ENCODE data around the gene PEA15. TPM values are rescaled to one million over a fixed set of nuclear protein-coding genes. Genes with fewer than 3 reads are reported as not detected.

Gene PEA15
- total RNA-seq, 1 donor from 2014 or later: 486 TPM

DNA sequence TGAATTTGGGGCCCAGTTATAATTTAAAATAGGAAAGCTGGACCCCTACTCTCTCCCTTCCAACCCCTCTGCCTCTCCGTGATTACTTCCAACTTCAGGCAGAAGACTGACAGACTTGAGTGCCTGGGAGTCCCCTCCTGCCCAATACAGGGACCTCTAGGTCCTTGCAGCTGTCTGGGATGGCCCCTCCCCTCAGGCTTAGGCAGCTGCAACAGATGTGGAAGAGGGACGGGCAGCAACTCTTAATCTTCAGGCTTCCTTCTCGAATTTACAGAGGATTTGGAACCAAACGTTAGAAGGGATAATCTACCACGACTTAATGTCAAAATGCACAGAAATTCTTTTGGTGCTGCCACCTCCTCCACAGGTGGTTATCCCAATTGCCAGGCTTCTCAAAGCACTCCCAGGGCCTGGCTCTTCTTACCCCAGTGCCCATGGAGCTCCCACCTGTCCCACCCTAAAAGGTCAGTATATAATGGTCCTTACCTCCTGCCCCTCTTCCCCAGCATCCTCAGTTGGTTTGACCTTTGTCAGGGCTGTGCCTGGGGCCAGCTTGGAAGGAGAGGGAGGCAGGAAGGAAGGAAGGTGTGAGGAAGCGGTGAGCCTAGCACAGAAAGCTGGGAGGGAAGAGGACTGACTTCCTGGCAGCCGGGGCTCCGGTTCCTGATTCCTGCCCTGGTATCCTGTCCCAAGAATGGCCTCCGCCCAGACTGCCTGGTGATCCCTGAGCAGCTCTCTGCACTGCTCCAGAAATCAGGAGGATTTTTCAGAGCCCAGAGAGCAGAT, 2.8 kb downstream of the PEA15 start:
- no peak for DNase-seq (ENCODE audit: low spot score)

DNA sequence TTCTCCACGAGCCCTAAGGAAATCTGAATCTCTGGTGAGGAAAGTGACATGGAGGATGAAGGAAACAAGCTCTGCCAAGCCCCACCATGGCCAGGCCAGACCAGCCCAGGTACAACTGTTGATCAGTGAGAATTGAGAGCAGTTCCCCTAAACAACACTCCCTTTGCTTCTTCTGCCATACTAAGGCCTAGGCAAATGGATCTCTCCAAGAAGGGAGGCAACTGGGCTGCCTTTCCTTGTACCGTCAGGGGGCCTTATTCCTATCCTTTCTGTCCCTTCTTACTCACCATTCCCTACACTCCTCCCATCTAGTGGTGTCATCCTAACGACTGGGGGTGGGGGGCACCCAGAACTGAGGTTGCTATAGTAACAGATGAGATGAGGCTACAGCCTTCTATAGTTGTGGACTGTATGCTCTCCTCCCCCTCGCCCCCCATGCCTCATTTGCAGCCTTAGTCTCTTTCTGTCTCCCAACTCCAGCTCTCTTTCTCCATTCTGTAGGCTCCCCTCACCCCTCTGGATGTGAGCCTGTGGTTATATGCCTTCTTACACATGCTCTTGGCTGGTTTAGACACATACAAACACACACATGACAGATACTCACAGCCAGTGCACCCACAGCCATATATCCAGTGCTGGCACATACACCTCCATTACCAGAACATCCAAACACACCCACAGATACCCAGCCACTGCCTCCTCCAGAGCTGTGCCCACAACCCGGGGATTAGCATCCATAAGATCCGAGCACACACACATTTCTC, 3.6 kb downstream of the PEA15 start:
- DNase-seq (ENCODE audit: low spot score): no peak

DNA sequence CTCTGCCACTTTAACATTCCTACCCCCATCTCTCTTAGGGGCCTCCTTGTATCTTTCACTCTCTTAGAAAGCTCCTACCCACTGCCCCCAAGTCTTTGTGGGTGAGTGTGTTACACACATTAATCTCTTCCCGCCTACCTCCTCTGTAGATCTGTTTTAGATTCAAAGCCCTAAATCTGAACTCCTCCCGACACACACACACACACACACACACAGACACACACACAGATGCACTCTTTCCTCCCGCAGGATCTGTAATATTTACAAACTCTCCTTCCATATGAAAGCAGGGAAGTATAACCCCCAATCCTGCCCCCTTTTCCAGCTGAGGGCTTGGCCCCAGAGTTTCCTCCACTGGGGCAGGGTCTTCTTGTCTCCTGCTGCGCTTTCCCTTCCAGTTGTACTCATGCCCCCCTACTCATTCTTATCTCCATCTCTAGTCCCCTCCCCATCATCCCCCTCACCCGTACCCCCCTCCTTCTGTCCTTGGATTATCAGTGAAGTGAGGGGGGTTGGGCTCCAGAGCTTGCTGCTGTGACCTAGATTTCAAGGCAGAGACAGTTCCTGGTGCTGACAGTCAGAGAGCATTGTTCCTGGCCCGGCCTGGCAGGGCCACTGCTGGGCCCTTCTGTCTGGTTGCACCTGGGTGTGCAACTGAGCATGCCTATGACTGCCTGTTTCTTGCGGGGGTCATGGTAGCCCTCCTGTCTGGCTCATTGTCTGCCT, 4.3 kb downstream of the PEA15 start:
- no peak for DNase-seq (ENCODE audit: low spot score)

DNA sequence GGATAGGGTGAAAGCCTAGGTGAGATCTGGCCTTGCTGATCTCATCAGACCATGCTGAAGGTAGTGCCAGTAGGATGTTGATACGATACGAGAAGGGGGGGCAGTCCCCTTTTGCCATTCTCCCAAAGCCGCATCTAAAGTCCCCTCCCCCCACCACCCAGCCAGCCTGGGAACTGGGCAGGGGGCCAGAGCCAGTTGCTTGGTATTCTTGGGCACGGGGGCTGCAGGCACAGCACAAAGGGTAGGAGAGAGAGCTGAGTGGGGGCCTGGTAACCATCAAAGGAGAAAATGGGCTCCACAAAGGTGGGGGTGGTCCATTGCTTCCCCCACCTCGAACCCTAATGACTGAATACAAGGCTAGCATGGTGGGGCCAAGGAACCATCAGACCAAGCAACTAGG, 5.4 kb downstream of the PEA15 start:
- no peak for DNase-seq (ENCODE audit: low spot score)

DNA sequence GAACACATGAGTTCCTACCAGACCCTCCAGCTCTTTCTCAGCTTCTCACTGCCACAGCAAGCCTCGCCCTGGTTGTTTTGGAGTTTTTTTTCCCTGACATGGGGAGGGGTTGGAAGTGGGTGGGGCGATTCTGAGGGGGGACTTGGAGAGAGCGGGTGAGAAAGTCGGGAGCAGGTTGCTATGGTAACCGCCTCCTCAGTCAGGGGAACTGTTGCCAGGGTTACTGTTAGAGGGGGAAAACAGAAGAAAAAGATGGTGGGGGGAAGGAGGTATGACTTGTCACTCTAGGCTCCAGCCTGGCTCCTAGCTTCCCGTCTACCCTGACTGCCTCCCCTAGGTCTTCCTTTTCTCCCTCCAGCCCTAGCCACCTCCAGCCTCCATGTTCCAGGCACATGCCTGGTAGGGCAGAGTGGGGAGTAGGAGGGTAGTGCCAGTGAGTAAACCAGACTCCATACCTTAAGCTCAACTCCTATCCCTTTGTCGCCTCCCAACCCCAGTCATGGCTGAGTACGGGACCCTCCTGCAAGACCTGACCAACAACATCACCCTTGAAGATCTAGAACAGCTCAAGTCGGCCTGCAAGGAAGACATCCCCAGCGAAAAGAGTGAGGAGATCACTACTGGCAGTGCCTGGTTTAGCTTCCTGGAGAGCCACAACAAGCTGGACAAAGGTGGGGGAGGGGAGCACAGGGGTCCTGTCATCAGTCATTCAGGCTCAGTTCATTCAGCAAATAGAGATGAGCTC, 6.0 kb downstream of the PEA15 start:
- no peak for DNase-seq (ENCODE audit: low spot score)

DNA sequence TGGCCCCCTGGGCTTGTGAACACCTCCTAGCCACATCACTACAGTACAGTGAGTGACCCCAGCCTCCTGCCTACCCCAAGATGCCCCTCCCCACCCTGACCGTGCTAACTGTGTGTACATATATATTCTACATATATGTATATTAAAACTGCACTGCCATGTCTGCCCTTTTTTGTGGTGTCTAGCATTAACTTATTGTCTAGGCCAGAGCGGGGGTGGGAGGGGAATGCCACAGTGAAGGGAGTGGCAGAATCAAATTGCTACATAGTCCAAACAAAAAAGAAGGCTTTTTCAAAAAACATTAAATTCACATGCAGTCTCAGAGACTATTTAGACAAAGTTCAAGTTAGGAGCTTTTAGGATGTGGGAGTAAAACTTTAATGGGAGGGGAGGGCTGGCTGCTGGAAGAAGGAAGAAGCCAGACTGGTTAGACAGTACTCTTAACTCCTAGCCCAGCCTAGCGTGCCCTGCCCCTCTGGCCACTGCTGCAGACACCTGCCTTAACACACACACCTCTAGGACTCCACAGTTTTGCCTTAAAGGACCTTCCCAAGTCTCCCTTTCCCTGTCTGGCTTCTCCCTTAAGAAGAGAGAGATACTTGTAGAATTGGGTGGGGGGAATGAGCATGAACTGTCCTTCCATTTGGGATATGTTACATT, 9.4 kb downstream of the PEA15 start:
- DNase-seq (ENCODE audit: low spot score): no peak

DNA sequence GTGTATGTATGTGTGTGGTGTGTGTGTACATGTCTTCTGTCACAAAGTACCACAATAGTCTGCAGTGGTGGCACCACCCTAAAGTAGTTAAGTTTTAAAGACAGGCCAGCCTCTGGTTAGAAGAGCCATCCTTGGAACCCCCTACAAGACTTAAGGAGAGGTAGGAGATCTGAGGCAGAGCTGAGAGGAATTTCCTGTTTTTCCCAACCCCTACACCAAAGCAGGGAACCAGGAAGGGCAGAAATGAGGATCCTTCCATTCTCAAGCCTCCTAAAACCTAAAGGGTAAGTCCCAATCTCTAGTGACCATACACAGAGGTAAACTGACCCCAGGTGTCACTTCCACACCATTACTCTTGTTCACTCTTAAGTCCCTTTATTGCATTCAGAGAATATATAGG, 11.1 kb downstream of the PEA15 start:
- DNase-seq (ENCODE audit: low spot score): no peak

DNA sequence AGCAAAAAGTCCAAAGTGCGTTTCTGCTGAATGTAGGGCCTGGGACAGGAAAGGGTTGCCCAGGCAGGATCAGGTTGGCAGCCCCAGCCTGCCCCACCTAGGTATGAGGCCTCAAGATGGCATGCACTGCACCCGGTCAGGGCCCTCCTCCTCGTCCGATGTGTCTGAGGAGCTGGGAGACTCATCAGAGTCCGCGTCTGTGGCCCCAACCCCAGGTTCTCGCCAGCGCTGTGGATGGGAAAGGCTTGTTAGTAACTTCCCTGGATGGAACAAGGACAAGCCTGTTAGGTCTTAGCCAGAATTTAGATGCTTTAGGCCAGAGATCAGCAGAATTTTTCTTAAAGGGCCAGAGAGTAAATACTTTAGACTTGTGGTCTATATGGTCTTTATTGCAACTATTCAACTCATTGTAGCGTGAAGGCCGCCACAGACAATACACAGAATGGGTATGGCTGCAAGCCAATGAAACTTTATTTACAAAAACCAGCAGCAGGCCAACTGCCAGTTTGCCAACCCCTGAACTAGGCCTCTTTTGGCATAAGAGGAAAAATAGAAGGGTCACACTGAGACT, 12.4 kb downstream of the PEA15 start:
- no peak for DNase-seq (ENCODE audit: low spot score)

DNA sequence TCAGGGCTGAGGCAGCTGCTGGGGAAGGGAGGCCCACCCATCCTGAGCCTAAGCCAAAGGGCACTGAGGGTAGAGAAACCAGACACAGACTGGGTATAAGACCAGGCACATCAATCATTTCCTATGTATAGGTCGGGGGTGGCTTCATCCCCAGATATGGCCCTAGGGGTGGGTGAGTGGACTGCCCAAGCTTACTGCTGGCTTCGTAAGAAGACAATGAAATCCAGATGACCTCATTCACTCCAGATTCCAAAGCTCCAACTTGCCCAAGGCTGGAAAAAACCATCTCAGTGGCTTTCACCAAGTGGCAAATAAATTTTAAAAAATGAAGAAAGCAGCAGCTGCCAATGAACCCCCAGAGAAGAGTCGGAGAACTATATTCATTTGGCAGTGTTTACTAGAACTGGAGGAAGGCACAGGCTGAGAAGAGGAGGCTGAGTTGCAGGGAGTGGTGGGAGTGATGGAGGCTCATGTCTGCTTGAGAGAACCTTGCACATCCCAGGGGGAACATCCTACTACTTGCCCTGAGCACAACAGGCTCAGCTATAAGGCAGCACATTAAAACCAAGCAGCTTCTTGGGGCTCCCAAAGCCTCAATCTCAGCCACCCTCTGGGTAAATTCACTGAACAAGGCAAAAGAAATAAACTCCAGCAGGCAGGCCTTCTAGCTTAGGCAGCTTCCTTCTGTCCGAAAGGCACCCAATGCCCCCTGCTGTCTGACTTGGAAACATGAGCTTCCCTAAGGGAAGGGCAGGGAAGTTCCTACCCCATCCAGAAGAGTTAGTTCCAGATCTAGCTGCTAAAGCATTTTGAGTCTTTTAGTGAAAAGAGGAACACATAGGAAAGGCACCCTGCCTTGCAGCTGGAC, 14.1 kb downstream of the PEA15 start:
- DNase-seq (ENCODE audit: low spot score): no peak

DNA sequence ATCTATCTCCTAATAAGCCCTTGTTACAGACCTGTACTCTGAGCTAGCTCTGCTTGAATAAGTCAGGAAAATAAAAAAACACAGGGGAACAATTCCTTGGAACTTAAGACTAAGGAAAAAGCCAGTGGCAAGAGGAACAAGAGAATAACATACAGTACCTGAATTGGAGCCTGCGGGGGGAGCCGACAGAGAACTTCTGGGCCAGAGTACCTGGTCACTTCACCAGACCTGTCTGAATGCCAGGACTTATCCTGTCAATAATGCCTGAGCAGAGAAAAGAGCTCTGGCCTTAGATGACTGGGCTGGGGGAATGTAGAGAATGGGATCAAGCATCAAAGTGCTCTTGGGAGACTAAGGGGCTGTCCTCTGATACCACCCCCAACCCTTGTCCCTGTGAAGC, 15.1 kb downstream of the PEA15 start:
- no peak for DNase-seq (ENCODE audit: low spot score)

DNA sequence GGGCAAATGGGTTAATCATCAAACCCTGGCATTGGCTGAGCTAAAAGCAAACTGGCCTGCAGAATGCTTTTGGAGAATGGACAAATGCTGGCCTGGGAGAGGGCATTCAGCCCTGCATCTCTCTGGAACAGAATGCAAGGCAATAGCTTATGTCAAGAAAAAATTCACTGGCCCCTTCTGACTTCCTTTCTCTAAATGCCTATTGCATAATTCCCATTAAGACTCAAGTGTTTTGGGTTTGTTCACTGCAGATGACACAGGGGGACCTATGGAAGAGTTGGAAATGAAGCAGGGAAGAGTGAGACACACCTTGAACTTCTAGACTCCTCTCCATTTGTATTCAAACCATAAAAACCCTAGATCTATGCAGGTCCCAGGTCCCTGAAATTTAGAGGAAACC, 15.9 kb downstream of the PEA15 start:
- no peak for DNase-seq (ENCODE audit: low spot score)

DNA sequence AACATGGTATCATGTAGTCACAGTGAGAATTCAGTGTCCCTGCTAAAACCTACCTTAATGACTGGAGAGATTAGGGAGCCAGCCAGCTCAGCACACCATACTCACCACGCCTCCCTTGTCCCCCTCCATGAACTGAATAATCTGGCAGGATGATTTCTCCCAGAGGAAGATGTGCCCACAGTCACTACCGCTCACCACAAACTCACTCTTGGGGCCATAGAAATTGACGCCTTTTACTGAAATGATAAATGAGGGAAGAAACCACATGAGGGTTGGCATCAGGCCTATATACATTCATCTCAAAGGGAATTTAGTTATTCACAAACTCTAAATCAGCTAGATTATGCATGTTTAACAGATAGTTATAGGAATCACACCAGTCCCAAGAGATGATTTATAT, 17.4 kb downstream of the PEA15 start:
- no peak for DNase-seq (ENCODE audit: low spot score)

DNA sequence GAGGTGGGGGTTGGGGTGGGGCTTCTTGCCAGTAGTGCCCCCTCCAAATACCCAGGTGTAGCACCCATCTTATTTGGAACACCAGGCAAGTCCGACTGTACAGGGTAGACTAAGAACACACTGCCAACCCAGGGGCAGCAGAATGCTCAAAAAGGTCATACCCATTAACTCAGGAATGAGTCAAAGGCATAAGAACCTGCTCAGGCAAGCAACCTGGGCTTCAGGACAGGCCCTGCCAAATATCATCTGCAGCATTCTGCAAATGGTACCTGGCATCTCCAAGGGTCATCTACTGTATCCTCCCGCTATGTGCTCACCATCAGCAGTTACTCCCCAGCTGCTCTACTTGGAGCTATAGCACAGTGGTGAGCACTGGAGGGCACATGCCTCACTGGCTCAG, 19.4 kb downstream of the PEA15 start:
- no peak for DNase-seq (ENCODE audit: low spot score)

DNA sequence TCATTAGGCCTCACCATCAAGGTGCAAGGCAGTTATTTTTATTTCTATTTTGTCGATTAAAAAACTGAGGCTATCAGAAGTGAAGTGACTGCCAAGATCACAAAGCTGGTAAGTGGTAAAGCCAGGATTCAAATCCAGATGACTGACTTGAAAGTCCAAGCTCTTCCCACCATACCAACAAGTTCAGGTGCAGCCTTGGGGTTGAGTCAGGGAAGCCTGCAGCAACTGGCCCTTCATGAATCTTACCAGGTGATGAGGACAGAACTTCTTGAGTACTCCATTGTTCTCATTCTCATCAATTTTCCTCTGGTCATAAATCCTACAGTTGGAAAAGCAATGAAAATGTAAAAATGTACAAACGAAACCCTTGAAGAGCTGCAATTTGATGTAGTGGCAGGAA, 20.2 kb downstream of the PEA15 start:
- DNase-seq (ENCODE audit: low spot score): no peak

DNA sequence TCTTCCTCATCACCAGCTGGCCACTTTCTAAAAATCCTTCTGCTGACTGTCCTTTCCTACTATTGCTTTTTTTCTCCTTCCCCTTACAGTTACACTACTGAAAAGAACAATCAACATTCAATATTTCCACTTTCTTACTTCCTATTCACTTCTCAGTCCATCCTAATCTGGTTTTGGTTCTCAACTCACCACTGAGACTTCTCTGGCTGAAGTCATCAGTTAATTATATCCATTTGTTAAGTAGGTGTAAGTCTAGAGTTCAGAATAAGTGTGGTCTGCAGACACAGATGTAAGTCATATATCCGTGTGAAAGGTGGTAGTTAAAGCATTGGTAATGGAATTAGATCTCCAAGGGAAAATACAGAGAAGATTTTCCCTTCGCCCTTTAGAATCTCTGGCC, 21.4 kb downstream of the PEA15 start:
- no peak for DNase-seq (ENCODE audit: low spot score)

DNA sequence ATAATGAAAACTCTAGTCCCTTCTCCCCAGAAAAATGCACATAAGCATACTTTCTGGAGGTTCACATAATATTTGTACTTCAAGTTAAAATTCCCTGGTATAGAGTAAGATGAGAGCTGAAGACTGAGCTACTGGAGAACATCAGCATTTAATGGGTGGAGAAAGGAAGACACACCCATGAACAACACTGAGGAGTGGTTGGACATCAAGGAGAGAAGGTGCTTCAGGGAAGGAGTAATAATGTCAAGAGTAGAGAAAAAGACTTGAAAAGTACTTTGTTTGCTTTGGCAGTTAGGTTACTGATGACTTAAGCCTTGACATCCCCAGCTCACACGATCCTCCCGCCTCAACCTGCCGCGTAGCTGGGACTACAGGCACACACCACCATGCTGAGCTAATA, 21.9 kb downstream of the PEA15 start:
- no peak for DNase-seq (ENCODE audit: low spot score)

DNA sequence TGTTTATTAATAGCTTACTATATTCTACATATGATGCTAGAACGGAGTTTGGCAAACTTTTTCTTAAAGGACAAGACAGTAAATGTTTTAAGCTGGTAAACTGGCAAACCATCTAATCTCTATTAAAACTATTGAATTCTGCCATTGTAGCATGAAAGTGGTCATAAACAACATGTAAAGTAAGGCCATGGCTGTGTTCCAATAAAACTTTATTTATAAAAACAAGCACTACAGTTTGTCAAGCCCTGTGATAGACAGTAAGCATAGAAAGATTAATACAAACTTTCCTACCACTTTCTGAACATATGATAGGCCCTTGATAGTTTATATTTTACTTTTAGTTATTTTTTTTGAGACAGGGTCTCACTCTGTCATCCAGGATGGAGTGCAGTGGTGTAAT, 22.4 kb downstream of the PEA15 start:
- no peak for DNase-seq (ENCODE audit: low spot score)

DNA sequence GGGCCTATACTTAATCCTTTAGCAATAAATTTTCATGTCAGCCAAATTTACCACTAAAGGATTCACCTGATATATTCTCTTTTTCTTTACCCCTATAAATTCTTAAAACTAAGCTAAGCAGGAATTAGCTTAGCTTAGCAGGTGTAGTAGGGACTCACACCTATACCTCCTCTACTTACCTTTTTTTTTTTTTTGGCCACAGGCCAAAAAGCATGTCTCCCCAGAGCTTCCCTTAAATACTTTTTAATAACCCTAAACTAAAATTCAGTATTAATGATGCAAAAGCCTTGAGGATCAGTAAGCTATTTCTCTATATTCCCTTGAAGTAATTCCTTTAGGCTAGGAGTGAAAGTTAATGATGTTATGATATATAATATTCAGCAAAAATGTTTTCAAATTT, 23.2 kb downstream of the PEA15 start:
- no peak for DNase-seq (ENCODE audit: low spot score)

DNA sequence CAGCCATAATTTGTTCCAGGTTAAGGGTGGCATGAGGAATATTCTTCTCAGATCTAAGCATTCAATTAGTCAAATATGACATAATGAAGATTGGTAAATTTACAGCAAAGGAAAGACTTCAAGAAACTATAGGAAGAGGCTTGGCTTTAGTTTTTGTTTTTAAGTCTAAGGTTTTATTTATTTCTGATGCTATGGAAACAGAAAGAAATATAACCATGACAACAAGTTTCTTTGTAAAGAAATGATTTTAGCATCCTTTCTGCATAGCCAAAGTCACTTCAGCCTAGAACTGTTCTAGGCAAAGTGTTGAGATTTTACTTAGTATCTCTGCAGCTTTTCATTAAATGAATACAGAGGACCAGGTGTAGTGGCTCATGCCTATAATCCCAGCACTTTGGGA, 27.7 kb downstream of the PEA15 start:
- no peak for DNase-seq (ENCODE audit: low spot score)

DNA sequence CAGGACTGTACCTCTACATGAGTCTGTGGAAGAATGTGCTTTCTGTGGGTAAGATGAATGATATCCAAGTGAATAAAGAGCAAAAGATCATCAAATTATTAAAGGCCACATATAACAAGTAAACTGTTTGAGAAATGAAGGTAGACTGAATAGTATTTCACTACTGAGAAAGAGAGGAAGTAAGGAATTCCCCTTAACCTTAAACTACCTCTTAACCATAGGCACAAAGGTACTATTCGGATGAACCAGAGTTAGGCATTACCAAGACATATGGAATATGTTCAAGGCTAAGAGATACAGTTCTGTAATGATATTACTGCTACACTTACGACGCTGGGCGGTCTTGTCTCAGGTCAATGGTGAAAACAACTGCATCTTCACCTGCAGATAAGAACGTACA, 31.6 kb downstream of the PEA15 start:
- DNase-seq (ENCODE audit: low spot score): no peak

Measured in mesenteric fat pad (tissue), 1 donor.